NCI-H774 (cell line): ENCODE data around the gene COIL.
"Not testable (repeated sequence)": the region's sequence is repeated elsewhere in the genome, so short reads cannot be mapped to it uniquely, and the experiment has no call there.

Experiments
- DNase-seq: peaks from one replicate; lab custom pipeline; 2025; lab: John Stamatoyannopoulos, UW

The COIL gene

GRCh38 chr17:56978441-56979090 is 17.7 kb upstream of the COIL start:
- DNase-seq: no peak

- peak; percentile 79 for DNase-seq
Observed at GRCh38 chr17:56977673-56978395, 17.0 kb upstream of the COIL start, which contains the start of gene SCPEP1. SCPEP1 (plus strand) TSS chr17:56978131; CDS start chr17:56978160, 29 bp downstream.

- DNase-seq: no peak
Observed at GRCh38 chr17:56976941-56977608, 16.2 kb upstream of the COIL start.

- no peak for DNase-seq
Observed at GRCh38 chr17:56975656-56976055, 14.8 kb upstream of the COIL start.

- DNase-seq: no peak
Observed at GRCh38 chr17:56974055-56974454, 13.2 kb upstream of the COIL start.

- no peak for DNase-seq
Observed at GRCh38 chr17:56973520-56973919, 12.7 kb upstream of the COIL start.

DNA sequence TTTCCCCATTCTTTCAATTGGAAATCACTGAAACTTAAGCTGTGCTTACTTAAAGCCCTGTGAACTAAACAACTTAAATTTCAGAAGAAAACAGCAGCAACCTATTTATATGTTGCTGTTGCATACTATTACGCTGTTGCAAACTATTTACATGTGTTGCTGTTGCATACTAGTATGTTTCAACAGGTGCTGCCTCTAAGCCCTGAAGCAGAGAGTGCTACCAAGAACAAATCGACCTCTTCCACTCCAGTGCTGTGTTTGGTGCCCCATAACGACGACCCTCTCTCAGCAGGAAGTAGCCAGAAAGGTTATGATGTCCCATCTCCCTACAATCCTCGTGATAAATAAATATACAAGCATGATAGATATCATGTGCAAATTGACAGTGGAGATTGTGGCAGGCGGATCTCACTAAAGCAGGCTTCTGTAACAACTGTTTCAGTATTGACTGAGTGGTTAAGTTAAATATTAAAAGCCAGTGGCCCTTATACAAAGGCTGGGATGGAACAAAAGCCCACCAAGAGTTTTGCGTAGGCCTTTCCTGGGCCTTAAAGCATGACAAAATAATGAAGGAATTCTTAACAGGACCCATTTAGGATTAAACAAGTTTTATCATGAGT is 11.4 kb upstream of the COIL start:
- DNase-seq: no peak

DNA sequence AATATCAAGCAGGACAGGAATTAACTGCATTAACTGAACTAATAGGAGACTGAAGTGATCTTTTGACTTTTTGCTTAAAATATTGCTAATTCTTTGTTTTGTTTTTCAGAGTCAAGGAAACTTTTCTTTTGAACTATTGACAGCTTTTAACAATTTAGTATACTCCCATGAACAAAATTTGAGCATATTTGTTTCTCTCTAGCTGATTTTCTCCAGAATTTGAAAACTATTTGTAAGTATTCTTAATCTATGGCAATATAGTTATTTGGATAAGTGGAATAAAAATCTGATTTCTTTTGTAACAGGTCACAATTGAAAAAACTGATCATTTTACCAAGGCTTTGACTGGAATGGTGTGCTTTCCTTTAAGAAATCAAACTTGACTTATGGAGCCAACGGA is 10.1 kb upstream of the COIL start:
- no peak for DNase-seq

- DNase-seq: peak; percentile 35
Observed at GRCh38 chr17:56966338-56966737, 5.5 kb upstream of the COIL start.

GRCh38 chr17:56965681-56966080 is 4.8 kb upstream of the COIL start:
- not testable (repeated sequence) for DNase-seq

DNA sequence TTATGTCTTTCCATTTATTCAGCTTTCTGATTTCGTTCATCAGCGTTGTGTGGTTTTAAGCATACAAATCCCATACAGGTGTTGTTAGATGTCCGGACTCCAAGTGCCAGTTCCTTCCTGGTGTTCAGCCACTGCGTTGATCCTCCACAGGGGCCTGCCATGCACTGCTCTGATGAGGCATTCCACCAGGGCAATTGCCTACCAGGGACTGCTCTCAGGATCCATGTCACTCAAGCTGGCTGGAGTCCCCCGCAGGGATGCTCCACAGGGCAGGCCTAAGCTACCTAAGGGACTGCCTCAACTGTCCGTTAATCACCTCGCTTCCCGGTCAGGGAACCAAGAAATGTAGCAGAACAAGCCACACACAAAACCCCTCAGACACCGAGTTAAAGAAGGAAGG is 4.4 kb upstream of the COIL start:
- DNase-seq: not testable (repeated sequence)

DNA sequence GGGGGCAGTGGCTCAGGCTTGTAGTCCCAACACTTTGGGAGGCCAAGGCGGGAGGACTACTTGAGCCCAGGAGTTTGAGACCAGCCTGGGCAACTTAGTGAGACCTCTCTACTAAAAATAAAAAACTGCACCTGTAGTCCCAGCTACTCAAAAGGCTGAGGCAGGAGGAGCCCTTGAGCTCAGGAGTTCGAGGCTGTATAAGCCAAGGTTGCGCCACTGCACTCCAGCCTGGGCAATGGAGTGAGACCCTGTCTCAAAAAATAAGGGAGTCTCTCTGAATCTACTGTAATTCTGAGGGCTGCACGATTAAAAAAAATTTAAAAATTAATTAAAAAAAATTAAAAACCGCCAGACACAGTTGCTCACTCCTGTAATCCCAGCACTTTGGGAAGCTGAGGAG is 3.9 kb downstream of the COIL start:
- DNase-seq: no peak

GRCh38 chr17:56949595-56949994 is 11.3 kb downstream of the COIL start:
- DNase-seq: no peak

- DNase-seq: no peak
Observed at GRCh38 chr17:56948491-56948890, 12.4 kb downstream of the COIL start.

- DNase-seq: no peak
Observed at GRCh38 chr17:56947741-56948140, 13.1 kb downstream of the COIL start.

- no peak for DNase-seq
Observed at GRCh38 chr17:56945938-56946505, 14.8 kb downstream of the COIL start.

GRCh38 chr17:56943505-56944125 is 17.2 kb downstream of the COIL start:
- DNase-seq: no peak

- peak; percentile 45 for DNase-seq
Observed at GRCh38 chr17:56939869-56940484, 20.9 kb downstream of the COIL start.

DNA sequence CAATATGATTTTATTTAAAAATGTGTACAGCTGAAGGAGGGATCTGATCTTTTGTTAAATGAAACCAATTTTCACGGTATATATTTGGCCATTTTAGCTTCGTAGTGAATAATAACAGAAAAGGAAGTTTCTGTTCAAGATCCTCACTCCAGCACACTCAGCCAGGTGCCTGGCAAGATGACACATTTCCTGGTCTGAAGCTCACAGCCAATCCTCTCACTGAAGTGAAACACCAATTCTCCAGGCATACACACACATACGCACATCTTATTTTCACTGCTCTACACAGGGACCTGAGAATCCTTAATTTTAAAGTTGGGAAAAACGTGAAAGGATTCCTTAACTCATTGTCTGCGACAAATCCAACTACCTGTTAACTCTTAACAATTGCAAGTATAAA is 22.6 kb downstream of the COIL start:
- DNase-seq: not testable (repeated sequence)

DNA sequence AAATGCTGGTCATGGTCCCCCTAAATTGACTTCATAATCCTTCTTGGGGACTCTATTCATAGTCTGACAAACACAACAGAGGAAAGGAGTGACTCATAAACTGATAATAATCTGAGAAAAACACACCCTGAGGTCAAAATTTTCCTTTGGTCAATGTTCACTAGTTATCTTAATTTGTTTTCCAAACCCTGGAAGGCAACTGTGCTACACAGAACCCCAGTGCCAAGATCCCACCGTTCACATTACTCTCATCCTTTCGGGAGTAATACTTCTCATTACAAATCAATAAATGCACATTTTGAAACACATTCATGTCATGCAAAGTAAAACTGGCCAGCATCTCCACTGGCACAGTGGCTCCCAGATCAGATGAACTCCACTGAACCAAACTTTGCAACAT is 23.2 kb downstream of the COIL start:
- DNase-seq: no peak

GRCh38 chr17:56936697-56937322 is 24.0 kb downstream of the COIL start:
- no peak for DNase-seq
